Measurements from ENCODE around the gene YIPF3.

DNA sequence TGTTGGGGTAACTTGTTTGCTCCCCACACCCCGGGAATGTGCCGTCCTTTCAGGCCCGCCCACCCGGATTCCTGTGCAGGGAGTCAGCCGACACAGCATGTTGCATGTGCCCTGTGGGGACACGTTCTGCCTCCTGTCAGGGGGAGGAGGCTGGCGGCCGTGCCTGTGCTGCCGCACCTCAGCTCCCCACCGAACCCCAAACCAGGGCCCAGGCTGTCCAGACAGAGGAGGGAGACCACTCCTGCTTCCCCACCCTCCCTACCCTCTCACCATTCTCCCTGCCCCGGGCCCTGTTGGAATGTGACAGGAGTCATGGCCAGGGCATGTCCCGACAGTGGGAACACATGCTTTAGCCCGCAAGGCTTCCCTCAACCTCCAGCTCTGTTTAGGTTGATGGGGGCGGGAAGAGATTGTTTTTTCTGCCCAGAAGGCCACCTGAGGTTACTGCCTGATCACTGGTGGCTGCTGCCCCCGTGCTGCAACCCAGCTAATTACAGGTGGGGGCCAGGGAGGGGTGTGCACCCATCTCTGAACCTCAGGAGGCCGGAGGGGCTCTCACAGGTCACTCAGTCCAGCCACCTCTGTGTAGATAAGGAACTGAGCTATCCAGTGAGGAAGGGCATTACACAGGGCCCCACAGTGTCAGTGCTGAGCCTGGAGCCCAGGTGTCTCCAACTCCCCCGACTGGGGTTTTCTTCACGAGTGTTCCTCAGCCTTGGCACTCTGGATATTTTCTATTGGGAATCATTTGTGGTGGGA, 20.2 kb downstream of the YIPF3 start:
- TF ChIP-seq TAF1 (IDR thresholded peaks at IDR 0.05; ENCODE audit: borderline replicate concordance, insufficient read depth, low read length) = no peak
- TF ChIP-seq SIN3A (IDR thresholded peaks at IDR 0.05; ENCODE audit: borderline replicate concordance, insufficient read depth, low read length) = no peak
- TF ChIP-seq REST (IDR thresholded peaks at IDR 0.05; ENCODE audit: insufficient read depth in 1 of 2, low read depth in 2 of 2, low read length in 2 of 2) = no peak
- no peak for TF ChIP-seq POLR2AphosphoS5 (IDR thresholded peaks at IDR 0.05; ENCODE audit: low read depth, low read length)

All from PFSK-1 (cell line).